ENCODE results near the gene GLRA2. TPM values are rescaled to one million over a fixed set of nuclear protein-coding genes. Genes with fewer than 3 reads are reported as not detected.

The GLRA2 gene
- total RNA-seq, 1 donor = not detected

GRCh38 chrX:14533867-14534266 is 4.5 kb downstream of the GLRA2 start:
- H3K9me3 ChIP-seq (ENCODE audit: low read depth, low read length) = no peaks in the 10 kb centered on the region
- no peaks in the 10 kb centered on the region for H3K36me3 ChIP-seq (ENCODE audit: insufficient read depth, low read length)
- no peak overlapping the region for H3K27ac ChIP-seq (ENCODE audit: low read depth, low read length)
- no peak overlapping the region for H2AFZ ChIP-seq (ENCODE audit: low read length)
- H3K4me1 ChIP-seq (ENCODE audit: insufficient read depth, low read length) = no peaks in the 10 kb centered on the region
- H3K79me2 ChIP-seq (ENCODE audit: insufficient read depth, low read length) = no peaks in the 10 kb centered on the region
- no peak overlapping the region for H3K4me3 ChIP-seq (ENCODE audit: insufficient read depth, low read length)
- H3K4me2 ChIP-seq (ENCODE audit: insufficient read depth, low read length) = no peak overlapping the region
- no peak for DNase-seq (ENCODE audit: insufficient read length, low spot score, missing footprints)
- H4K20me1 ChIP-seq (ENCODE audit: insufficient read depth, low read length) = no peaks in the 10 kb centered on the region
- TF ChIP-seq, protein P1, sequence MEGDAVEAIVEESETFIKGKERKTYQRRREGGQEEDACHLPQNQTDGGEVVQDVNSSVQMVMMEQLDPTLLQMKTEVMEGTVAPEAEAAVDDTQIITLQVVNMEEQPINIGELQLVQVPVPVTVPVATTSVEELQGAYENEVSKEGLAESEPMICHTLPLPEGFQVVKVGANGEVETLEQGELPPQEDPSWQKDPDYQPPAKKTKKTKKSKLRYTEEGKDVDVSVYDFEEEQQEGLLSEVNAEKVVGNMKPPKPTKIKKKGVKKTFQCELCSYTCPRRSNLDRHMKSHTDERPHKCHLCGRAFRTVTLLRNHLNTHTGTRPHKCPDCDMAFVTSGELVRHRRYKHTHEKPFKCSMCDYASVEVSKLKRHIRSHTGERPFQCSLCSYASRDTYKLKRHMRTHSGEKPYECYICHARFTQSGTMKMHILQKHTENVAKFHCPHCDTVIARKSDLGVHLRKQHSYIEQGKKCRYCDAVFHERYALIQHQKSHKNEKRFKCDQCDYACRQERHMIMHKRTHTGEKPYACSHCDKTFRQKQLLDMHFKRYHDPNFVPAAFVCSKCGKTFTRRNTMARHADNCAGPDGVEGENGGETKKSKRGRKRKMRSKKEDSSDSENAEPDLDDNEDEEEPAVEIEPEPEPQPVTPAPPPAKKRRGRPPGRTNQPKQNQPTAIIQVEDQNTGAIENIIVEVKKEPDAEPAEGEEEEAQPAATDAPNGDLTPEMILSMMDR (IDR thresholded peaks at IDR 0.05; ENCODE audit: extremely low read depth, low read depth, low read length) = no peak
- no peaks in the 10 kb centered on the region for H3K27me3 ChIP-seq (ENCODE audit: insufficient read depth, low read length)

GRCh38 chrX:14546190-14546589 is 16.9 kb downstream of the GLRA2 start:
- DNase-seq (ENCODE audit: insufficient read length, low spot score, missing footprints) = no peak
- H3K79me2 ChIP-seq (ENCODE audit: insufficient read depth, low read length) = no peaks in the 10 kb centered on the region
- no peak overlapping the region for H3K4me2 ChIP-seq (ENCODE audit: insufficient read depth, low read length)
- no peaks in the 10 kb centered on the region for H4K20me1 ChIP-seq (ENCODE audit: insufficient read depth, low read length)
- no peaks in the 10 kb centered on the region for H3K27me3 ChIP-seq (ENCODE audit: insufficient read depth, low read length)
- no peak overlapping the region for H3K27ac ChIP-seq (ENCODE audit: low read depth, low read length)
- TF ChIP-seq, protein P1 (IDR thresholded peaks at IDR 0.05; ENCODE audit: extremely low read depth, low read depth, low read length) = no peak
- H3K4me1 ChIP-seq (ENCODE audit: insufficient read depth, low read length) = no peaks in the 10 kb centered on the region
- H3K4me3 ChIP-seq (ENCODE audit: insufficient read depth, low read length) = no peak overlapping the region
- H3K9me3 ChIP-seq (ENCODE audit: low read depth, low read length) = no peaks in the 10 kb centered on the region
- H3K36me3 ChIP-seq (ENCODE audit: insufficient read depth, low read length) = no peaks in the 10 kb centered on the region
- no peak overlapping the region for H2AFZ ChIP-seq (ENCODE audit: low read length)

DNA sequence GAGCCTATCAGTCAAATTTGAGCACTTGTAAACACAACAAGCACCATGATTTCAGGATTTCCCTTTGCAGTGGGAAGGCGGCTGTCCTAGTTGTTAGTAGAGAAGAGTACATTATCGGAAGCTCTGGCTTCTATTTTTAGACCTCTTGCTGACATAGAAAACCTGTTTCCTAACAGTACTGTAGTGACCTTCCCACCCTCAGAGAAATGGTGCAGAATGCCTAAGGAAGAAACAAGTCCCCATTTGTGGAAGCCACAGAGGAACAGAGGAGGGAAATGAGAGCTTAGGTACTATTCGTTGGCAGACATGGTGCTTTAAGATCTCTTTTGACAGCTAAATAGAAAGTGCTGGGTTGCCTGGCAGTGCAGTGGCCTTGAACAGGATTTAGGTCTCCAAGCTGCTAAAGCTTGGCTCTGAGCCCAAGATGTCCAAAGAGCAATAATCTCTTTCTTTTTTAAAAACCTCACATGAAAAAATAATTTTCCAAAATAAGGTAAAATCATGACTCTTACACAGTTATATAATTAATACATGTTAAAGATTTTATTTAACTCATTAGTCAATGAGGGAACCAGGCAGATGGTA is 24.9 kb downstream of the GLRA2 start:
- no peak overlapping the region for H3K27ac ChIP-seq (ENCODE audit: low read depth, low read length)
- no peak for DNase-seq (ENCODE audit: insufficient read length, low spot score, missing footprints)
- H3K4me2 ChIP-seq (ENCODE audit: insufficient read depth, low read length) = no peak overlapping the region

DNA sequence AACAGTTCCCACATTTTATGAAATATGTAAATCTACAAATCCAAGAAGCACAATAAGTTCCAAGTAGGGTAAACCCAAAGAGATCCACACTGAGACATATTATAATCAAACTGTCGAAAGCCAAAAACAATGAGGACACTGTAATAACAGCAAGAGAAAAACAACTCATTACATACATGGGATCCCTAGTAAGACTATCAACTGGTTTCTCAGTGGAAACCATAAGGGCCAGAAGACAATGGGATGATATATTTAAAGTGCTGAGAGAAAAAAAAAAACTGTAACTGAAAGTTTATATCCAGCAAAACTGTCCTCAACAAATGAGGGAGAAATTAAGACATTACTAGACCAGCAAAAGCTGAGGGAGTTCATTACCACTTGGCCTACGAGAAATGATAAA is 34.7 kb downstream of the GLRA2 start:
- no peaks in the 10 kb centered on the region for H3K27me3 ChIP-seq (ENCODE audit: insufficient read depth, low read length)
- H3K27ac ChIP-seq (ENCODE audit: low read depth, low read length) = no peak overlapping the region
- no peak overlapping the region for H3K4me3 ChIP-seq (ENCODE audit: insufficient read depth, low read length)
- TF ChIP-seq, protein P1 (IDR thresholded peaks at IDR 0.05; ENCODE audit: extremely low read depth, low read depth, low read length) = no peak
- H2AFZ ChIP-seq (ENCODE audit: low read length) = no peak overlapping the region
- no peak for DNase-seq (ENCODE audit: insufficient read length, low spot score, missing footprints)
- no peaks in the 10 kb centered on the region for H3K4me1 ChIP-seq (ENCODE audit: insufficient read depth, low read length)
- no peaks in the 10 kb centered on the region for H3K9me3 ChIP-seq (ENCODE audit: low read depth, low read length)
- H4K20me1 ChIP-seq (ENCODE audit: insufficient read depth, low read length) = no peaks in the 10 kb centered on the region
- H3K4me2 ChIP-seq (ENCODE audit: insufficient read depth, low read length) = no peak overlapping the region
- no peaks in the 10 kb centered on the region for H3K36me3 ChIP-seq (ENCODE audit: insufficient read depth, low read length)
- H3K79me2 ChIP-seq (ENCODE audit: insufficient read depth, low read length) = no peaks in the 10 kb centered on the region

More for the DNA sequence above, 24.9 kb downstream of the GLRA2 start:
- Histone ChIP-seq H3K27me3 (ENCODE audit: insufficient read depth, low read length) (no peaks in the 10 kb centered on the region), H3K4me3 (ENCODE audit: insufficient read depth, low read length) (no peak overlapping the region), H3K79me2 (ENCODE audit: insufficient read depth, low read length) (no peaks in the 10 kb centered on the region), H3K4me1 (ENCODE audit: insufficient read depth, low read length) (no peaks in the 10 kb centered on the region), H3K36me3 (ENCODE audit: insufficient read depth, low read length) (no peaks in the 10 kb centered on the region), H4K20me1 (ENCODE audit: insufficient read depth, low read length) (no peaks in the 10 kb centered on the region), H3K9me3 (ENCODE audit: low read depth, low read length) (no peaks in the 10 kb centered on the region), H2AFZ (ENCODE audit: low read length) (no peak overlapping the region)
- TF ChIP-seq, protein P1 (IDR thresholded peaks at IDR 0.05; ENCODE audit: extremely low read depth, low read depth, low read length) = no peak
